ENCODE results near the gene MGAT3. TPM values are rescaled to one million over a fixed set of nuclear protein-coding genes. Genes with fewer than 3 reads are reported as not detected.

MGAT3 gene
- total RNA-seq, 1 donor from 2014 or later, result 0.53 TPM

DNA sequence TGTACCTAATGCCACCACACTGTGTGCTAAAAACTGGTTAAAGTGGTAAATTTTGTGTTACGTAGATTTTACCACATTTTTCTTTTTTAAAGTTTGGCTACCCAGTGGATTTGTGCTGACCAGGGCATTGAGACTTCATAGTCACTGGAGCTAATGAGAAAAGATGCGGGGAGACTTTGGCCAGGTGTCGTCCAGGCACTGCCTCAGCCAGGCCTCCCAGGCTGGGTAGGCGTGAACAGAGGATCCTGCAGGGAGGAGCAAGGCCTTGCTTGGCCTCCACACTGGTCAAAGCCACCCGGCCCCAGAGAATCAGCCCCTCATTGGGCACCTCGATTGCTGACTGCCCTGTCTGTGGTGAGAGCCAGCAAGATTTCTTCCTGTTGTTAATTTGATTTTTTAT is 13.4 kb upstream of the MGAT3 start:
- DNase-seq (ENCODE audit: low read depth) (no peak), FAIRE-seq (no peak)
- Histone ChIP-seq H3K4me3 (ENCODE audit: low read depth, low read length) (no peak overlapping the region), H3K27me3 (ENCODE audit: control insufficient read depth, insufficient read depth, low read length) (no peaks in the 10 kb centered on the region), H3K36me3 (ENCODE audit: control insufficient read depth, insufficient read depth, low read length) (no peaks in the 10 kb centered on the region)
- TF ChIP-seq, protein P1, sequence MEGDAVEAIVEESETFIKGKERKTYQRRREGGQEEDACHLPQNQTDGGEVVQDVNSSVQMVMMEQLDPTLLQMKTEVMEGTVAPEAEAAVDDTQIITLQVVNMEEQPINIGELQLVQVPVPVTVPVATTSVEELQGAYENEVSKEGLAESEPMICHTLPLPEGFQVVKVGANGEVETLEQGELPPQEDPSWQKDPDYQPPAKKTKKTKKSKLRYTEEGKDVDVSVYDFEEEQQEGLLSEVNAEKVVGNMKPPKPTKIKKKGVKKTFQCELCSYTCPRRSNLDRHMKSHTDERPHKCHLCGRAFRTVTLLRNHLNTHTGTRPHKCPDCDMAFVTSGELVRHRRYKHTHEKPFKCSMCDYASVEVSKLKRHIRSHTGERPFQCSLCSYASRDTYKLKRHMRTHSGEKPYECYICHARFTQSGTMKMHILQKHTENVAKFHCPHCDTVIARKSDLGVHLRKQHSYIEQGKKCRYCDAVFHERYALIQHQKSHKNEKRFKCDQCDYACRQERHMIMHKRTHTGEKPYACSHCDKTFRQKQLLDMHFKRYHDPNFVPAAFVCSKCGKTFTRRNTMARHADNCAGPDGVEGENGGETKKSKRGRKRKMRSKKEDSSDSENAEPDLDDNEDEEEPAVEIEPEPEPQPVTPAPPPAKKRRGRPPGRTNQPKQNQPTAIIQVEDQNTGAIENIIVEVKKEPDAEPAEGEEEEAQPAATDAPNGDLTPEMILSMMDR (IDR thresholded peaks at IDR 0.05; ENCODE audit: insufficient read depth, low read length, severe bottlenecking), result no peak

GRCh38 chr22:39444247-39444800 is 12.5 kb upstream of the MGAT3 start:
- no peak overlapping the region for H3K4me3 ChIP-seq (ENCODE audit: low read depth, low read length)
- TF ChIP-seq, protein P1 (IDR thresholded peaks at IDR 0.05; ENCODE audit: insufficient read depth, low read length, severe bottlenecking), result no peak
- H3K36me3 ChIP-seq (ENCODE audit: control insufficient read depth, insufficient read depth, low read length), result no peaks in the 10 kb centered on the region
- DNase-seq (ENCODE audit: low read depth) (no peak), FAIRE-seq (no peak)
- peaks cover 1% of the 10 kb centered on the region for H3K27me3 ChIP-seq (ENCODE audit: control insufficient read depth, insufficient read depth, low read length)

- Histone ChIP-seq H3K4me3 (ENCODE audit: low read depth, low read length) (no peak overlapping the region), H3K36me3 (ENCODE audit: control insufficient read depth, insufficient read depth, low read length) (no peaks in the 10 kb centered on the region), H3K27me3 (ENCODE audit: control insufficient read depth, insufficient read depth, low read length) (peaks cover 1% of the 10 kb centered on the region)
- TF ChIP-seq, protein P1 (IDR thresholded peaks at IDR 0.05; ENCODE audit: insufficient read depth, low read length, severe bottlenecking), result no peak
- DNase-seq (ENCODE audit: low read depth) (no peak), FAIRE-seq (no peak)
These were observed 11.8 kb upstream of the MGAT3 start for GRCh38 chr22:39444937-39445465.

- Histone ChIP-seq H3K36me3 (ENCODE audit: control insufficient read depth, insufficient read depth, low read length) (no peaks in the 10 kb centered on the region), H3K27me3 (ENCODE audit: control insufficient read depth, insufficient read depth, low read length) (peaks cover 1% of the 10 kb centered on the region), H3K4me3 (ENCODE audit: low read depth, low read length) (no peak overlapping the region)
- TF ChIP-seq, protein P1 (IDR thresholded peaks at IDR 0.05; ENCODE audit: insufficient read depth, low read length, severe bottlenecking), result no peak
- no peak for FAIRE-seq
- DNase-seq (ENCODE audit: low read depth), result no peak
These were observed 11.1 kb upstream of the MGAT3 start for GRCh38 chr22:39445678-39446077.

DNA sequence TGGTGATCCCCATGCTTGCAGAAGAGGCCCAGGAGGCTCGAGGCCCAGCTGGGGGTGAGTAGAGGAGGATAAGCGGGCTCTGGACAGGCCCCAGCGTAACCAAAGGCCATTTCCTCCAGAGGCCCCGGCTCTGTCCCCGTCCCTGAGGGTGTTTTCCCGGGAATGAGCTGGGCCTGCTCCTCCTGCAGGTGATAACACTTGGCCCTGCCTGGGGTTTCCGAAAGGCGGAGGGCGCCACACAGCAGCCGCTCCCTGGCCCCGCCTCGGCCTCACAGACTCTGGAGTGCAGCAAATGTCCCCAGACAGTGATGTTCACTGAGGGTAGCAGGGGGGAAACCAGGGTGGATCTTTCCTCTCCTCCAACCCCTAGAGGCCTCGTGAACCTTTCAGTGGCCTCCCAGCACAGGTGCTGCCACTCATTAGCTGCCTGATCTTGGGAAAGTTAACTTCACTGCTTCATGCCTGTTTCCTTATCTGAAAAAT is 10.5 kb upstream of the MGAT3 start:
- Histone ChIP-seq H3K27me3 (ENCODE audit: control insufficient read depth, insufficient read depth, low read length) (peaks cover 1% of the 10 kb centered on the region), H3K36me3 (ENCODE audit: control insufficient read depth, insufficient read depth, low read length) (no peaks in the 10 kb centered on the region), H3K4me3 (ENCODE audit: low read depth, low read length) (no peak overlapping the region)
- TF ChIP-seq, protein P1 (IDR thresholded peaks at IDR 0.05; ENCODE audit: insufficient read depth, low read length, severe bottlenecking), result peak; percentile 15
- FAIRE-seq, result no peak
- no peak for DNase-seq (ENCODE audit: low read depth)

Data from bronchial epithelial cell (primary cell).